GM12878 (cell line): Measurements from ENCODE around the gene ATP2C1. TPM values are rescaled to one million over a fixed set of nuclear protein-coding genes. Genes with fewer than 3 reads are reported as not detected.

Source experiments
- ATAC-seq: fragments of 200-7000 bp; cut with Tn5 transposase; 3 replicates; pipeline ENCODE4 v1.9.1; 2020; ENCODE audit warnings: mild to moderate bottlenecking, moderate library complexity
- BruUV-seq: library from RNA; stranded (reverse); fragments of 400-500 nt; replicated peaks from 2 replicates; lab custom pipeline; 2021; lab: Mats Ljungman, UMichigan
- CTCF ChIA-PET: fragments of 300-600 bp; sonication (Branson Sonifier 250); formaldehyde crosslinking; extraction: SDS; loops from one replicate; lab custom pipeline; 2021; ENCODE audit warnings: inconsistent platforms; lab: Yijun Ruan, JAX
- POLR2A ChIA-PET: fragments of 350-600 bp; formaldehyde crosslinking; extraction: SDS; loops from one replicate; lab custom pipeline; 2021; ENCODE audit warnings: inconsistent platforms; lab: Charles Lee
- RAD21 ChIA-PET: fragments of 300-600 bp; sonication (Branson Sonifier 250); formaldehyde crosslinking; loops from one replicate; lab custom pipeline; 2023; ENCODE audit warnings: antibody characterized with exemption; ENCODE audit not compliant: unreplicated experiment; lab: Charles Lee
- SMC1A ChIA-PET: fragments of 300-600 bp; sonication (Branson Sonifier 250); formaldehyde crosslinking; loops from one replicate; lab custom pipeline; 2023; ENCODE audit not compliant: unreplicated experiment, uncharacterized antibody; lab: Charles Lee
- DNase-seq: peaks from one replicate; pipeline ENCODE4 v3.0.0-alpha.2; 2011; ENCODE audit warnings: low read depth, low spot score
- FAIRE-seq: peaks from 3 replicates; lab custom pipeline; 2011; peaks lifted over from hg19 to GRCh38; lab: Jason Lieb, UNC
- H2AFZ ChIP-seq: 2 replicates; pipeline ENCODE4 v1.6.0; 2011; ENCODE audit warnings: low read depth, low read length, control low read depth; ENCODE audit not compliant: control insufficient read depth
- H3K27ac ChIP-seq: 2 replicates; pipeline ENCODE4 v1.5.1; 2011; ENCODE audit warnings: control low read depth; ENCODE audit not compliant: control insufficient read depth, insufficient read depth
- H3K27me3 ChIP-seq, 2 experiments: replicated peaks in 1 of 2; 2 replicates each; pipeline versions ENCODE4 v1.6.0 to v1.6.1; 2011; ENCODE audit warnings: low read length in 1 of 2; ENCODE audit not compliant: control insufficient read depth in 2 of 2, insufficient read depth in 2 of 2
- H3K36me3 ChIP-seq, 2 experiments: 2 replicates each; pipeline ENCODE4 v1.5.1; 2011; ENCODE audit warnings: low read length in 1 of 2; ENCODE audit not compliant: control insufficient read depth in 2 of 2, insufficient read depth in 2 of 2
- H3K4me1 ChIP-seq: 2 replicates; pipeline ENCODE4 v1.6.1; 2011; ENCODE audit warnings: mild to moderate bottlenecking, low read length, moderate library complexity, mixed read lengths; ENCODE audit not compliant: control insufficient read depth, insufficient read depth
- H3K4me2 ChIP-seq: 2 replicates; pipeline ENCODE4 v1.6.0; 2011; ENCODE audit warnings: control low read depth; ENCODE audit not compliant: control insufficient read depth, insufficient read depth
- H3K4me3 ChIP-seq: fragments of 200-600 bp; sonication (generic); 2 replicates; pipeline ENCODE4 v1.5.1; 2016
- H3K79me2 ChIP-seq: 2 replicates; pipeline ENCODE4 v1.6.0; 2011; ENCODE audit warnings: low read length; ENCODE audit not compliant: control insufficient read depth, insufficient read depth
- H3K9ac ChIP-seq: 2 replicates; pipeline ENCODE4 v1.8.0; 2011; ENCODE audit warnings: low read length, control low read depth, mixed read lengths; ENCODE audit not compliant: control insufficient read depth, insufficient read depth
- H3K9me3 ChIP-seq: replicated peaks from 3 replicates; pipeline ENCODE4 v1.5.1; 2011; ENCODE audit warnings: mild to moderate bottlenecking, low read length; ENCODE audit not compliant: control insufficient read depth, insufficient read depth
- H4K20me1 ChIP-seq: 2 replicates; pipeline ENCODE4 v1.6.0; 2011; ENCODE audit not compliant: control insufficient read depth, insufficient read depth
- BCL11A ChIP-seq: IDR thresholded peaks from 2 replicates; pipeline ENCODE4 v1.6.1; 2011; ENCODE audit warnings: low read depth, low read length
- CBFB ChIP-seq: IDR thresholded peaks from 2 replicates; pipeline ENCODE4 v1.6.1; 2016; ENCODE audit warnings: antibody characterized with exemption, low read depth
- CEBPB ChIP-seq, 2 experiments: fragments of 150-350 bp in 1 of 2; IDR thresholded peaks; 2 replicates each; pipeline ENCODE4 v1.6.1; 2012 to 2014; ENCODE audit warnings: low read depth in 2 of 2, low read length in 2 of 2, borderline replicate concordance in 1 of 2, inconsistent platforms in 1 of 2
- CREM ChIP-seq: IDR thresholded peaks from 2 replicates; pipeline ENCODE4 v1.6.1; 2014; ENCODE audit warnings: antibody characterized with exemption, low read depth
- DPF2 ChIP-seq: fragments of 450-650 bp; IDR thresholded peaks from 2 replicates; pipeline ENCODE4 v1.6.1; 2017; ENCODE audit warnings: mild to moderate bottlenecking
- ETV6 ChIP-seq, 2 experiments: fragments of 450-650 bp in 1 of 2; IDR thresholded peaks in 1 of 2; conservative IDR thresholded peaks in 1 of 2; 2 replicates each; pipeline ENCODE4 v1.6.1; 2014; ENCODE audit warnings: antibody characterized with exemption in 1 of 2, borderline replicate concordance in 1 of 2, low read depth in 1 of 2, mild to moderate bottlenecking in 1 of 2, moderate library complexity in 1 of 2
- EZH2 ChIP-seq: IDR thresholded peaks from 2 replicates; pipeline ENCODE4 v1.6.1; 2012; ENCODE audit warnings: low read depth, mild to moderate bottlenecking, control low read depth, inconsistent platforms, low read length, borderline replicate concordance; ENCODE audit not compliant: control insufficient read depth
- IRF4 ChIP-seq: IDR thresholded peaks from 2 replicates; pipeline ENCODE4 v1.6.1; 2011; ENCODE audit warnings: low read depth, low read length
- JUNB ChIP-seq: IDR thresholded peaks from 2 replicates; pipeline ENCODE4 v1.6.1; 2016; ENCODE audit warnings: antibody characterized with exemption, mild to moderate bottlenecking
- MTA2 ChIP-seq: fragments of 450-650 bp; IDR thresholded peaks from 2 replicates; pipeline ENCODE4 v1.6.1; 2016; ENCODE audit warnings: low read depth, mild to moderate bottlenecking, moderate library complexity
- MXI1 ChIP-seq: fragments of 150-350 bp; IDR thresholded peaks from 2 replicates; pipeline ENCODE4 v1.6.1; 2011; ENCODE audit warnings: low read depth, mild to moderate bottlenecking, inconsistent platforms, low read length, improper control_type of control experiment
- POLR2A ChIP-seq: IDR thresholded peaks from 2 replicates; pipeline ENCODE4 v1.6.1; 2011; ENCODE audit warnings: low read depth, mild to moderate bottlenecking, low read length
- POLR2AphosphoS2 ChIP-seq: IDR thresholded peaks from 2 replicates; pipeline ENCODE4 v1.6.1; 2011; ENCODE audit warnings: low read depth, mild to moderate bottlenecking, low read length, improper control_type of control experiment, moderate library complexity
- POLR2AphosphoS5 ChIP-seq: IDR thresholded peaks from 2 replicates; pipeline ENCODE4 v1.6.1; 2011; ENCODE audit warnings: mild to moderate bottlenecking, low read length, inconsistent platforms
- RB1 ChIP-seq: fragments of 450-650 bp; formaldehyde crosslinking; IDR thresholded peaks from 2 replicates; pipeline ENCODE4 v1.6.1; 2017; ENCODE audit warnings: mild to moderate bottlenecking, borderline replicate concordance
- RUNX3 ChIP-seq: IDR thresholded peaks from 2 replicates; pipeline ENCODE4 v1.6.1; 2012; ENCODE audit warnings: low read length, inconsistent platforms
- SMAD1 ChIP-seq: fragments of 450-650 bp; IDR thresholded peaks from 2 replicates; pipeline ENCODE4 v1.6.1; 2018; ENCODE audit warnings: mild to moderate bottlenecking, low read depth; ENCODE audit not compliant: partially characterized antibody
- SMAD5 ChIP-seq: IDR thresholded peaks from 2 replicates; pipeline ENCODE4 v1.6.1; 2016; ENCODE audit warnings: antibody characterized with exemption, low read depth
- SUPT20H ChIP-seq: IDR thresholded peaks from 2 replicates; pipeline ENCODE4 v1.6.1; 2011; ENCODE audit warnings: low read depth, mild to moderate bottlenecking, low read length, moderate library complexity, borderline replicate concordance; ENCODE audit not compliant: control insufficient read depth
- ZNF384 ChIP-seq: IDR thresholded peaks from 2 replicates; pipeline ENCODE4 v1.6.1; 2012; ENCODE audit warnings: low read depth, mild to moderate bottlenecking, low read length, improper control_type of control experiment, borderline replicate concordance
- WGBS: methylation state at CpG from one replicate; pipeline ENCODE4 v1.1.6; 2016; ENCODE audit warnings: low lambda C conversion rate; ENCODE audit not compliant: insufficient replicate concordance, insufficient coverage; ENCODE audit errors: missing lambda C conversion rate; 5-methylcytosine and 5-hydroxymethylcytosine counted together
- in situ Hi-C: fragments of 300-500 bp; cut with MboI; formaldehyde crosslinking; loops from 9 replicates; pipeline ENCODE4 v1.14.3; 2018; ENCODE audit warnings: mixed read lengths
- intact Hi-C: fragments of 100-400 bp; cut with micrococcal nuclease; formaldehyde crosslinking; loops from one replicate; pipeline ENCODE4 v1.14.2; 2022; ENCODE audit not compliant: unreplicated experiment
- polyA plus RNA-seq, 11 experiments: library from polyadenylated mRNA; depleted of rRNA in 4 of 11; unstranded in 6 of 11; stranded (reverse) in 5 of 11; fragments of >200 nt; fragmentation: Nextera tagmentation in 4 of 11; fragmentation: Illumina TruSeq in 1 of 11; extraction: Ambion mirVana in 4 of 11; extraction: Trizol in 1 of 11; gene quantifications; 1 replicate in 1 of 11; 2 replicates in 10 of 11; pipeline versions ENCODE4 v1.2.1 to v1.2.3, GENCODE V29; 2011 to 2016; ENCODE audit warnings: inconsistent platforms in 2 of 11, missing spikeins in 2 of 11, low read depth in 1 of 11
- total RNA-seq, 4 experiments: library from RNA; depleted of rRNA in 3 of 4; stranded (reverse); fragments of >200 nt in 3 of 4; fragmentation: Illumina TruSeq in 1 of 4; extraction: Trizol in 1 of 4; gene quantifications; 2 replicates each; pipeline versions ENCODE4 v1.2.1 to v1.2.3, GENCODE V29; 2013 to 2021

Gene ATP2C1
- total and polyA plus RNA-seq, 10 of the 15 experiments (the other 5 are each of a cell fraction or from before 2014, with no cell fraction given), result 20.6 to 116 (median 55.1) TPM

DNA sequence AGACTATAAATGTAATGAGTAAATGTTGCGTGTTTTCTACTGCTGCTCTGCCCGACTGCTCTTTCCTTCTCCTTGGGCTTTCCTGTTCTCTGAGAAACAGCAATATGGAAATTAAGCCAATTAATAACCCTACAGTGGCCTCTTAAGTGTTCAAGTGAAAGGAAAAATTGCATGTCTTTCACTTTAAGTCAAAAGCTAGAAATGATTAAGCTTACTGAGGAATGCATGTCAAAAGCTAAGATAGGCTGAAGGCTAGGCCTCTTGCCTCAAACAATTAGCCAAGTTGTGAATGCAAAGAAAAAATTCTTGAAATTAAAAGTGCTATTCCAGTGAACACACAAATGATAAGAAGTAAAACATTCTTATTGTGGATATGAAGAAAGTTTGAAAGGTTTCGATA, 55.0 kb downstream of the ATP2C1 start:
- SMC1A ChIA-PET, result interaction anchor here (0.6 to 3.7 kb wide), 8 partner anchors 11 to 250 kb away, joined by 3 to 16 read pairs (median 4); partner anchors contain the start of genes ATP2C1 and PIK3R4
- Histone ChIP-seq H3K79me2 (no peaks in the 10 kb centered on the region), H3K4me2 (no peak overlapping the region), H3K9ac (no peak overlapping the region), H2AFZ (no peak overlapping the region), H4K20me1 (no peaks in the 10 kb centered on the region), H3K27ac (no peak overlapping the region), H3K27me3 (no peaks in the 10 kb centered on the region), H3K4me3 (no peak overlapping the region), H3K9me3 (no peaks in the 10 kb centered on the region), H3K36me3 (peaks cover 4 to 13% of the 10 kb centered on the region in 2 experiments), H3K4me1 (no peaks in the 10 kb centered on the region)
- DNase-seq, result no peak
- CTCF ChIA-PET, result interaction anchor here (0.8 to 2.6 kb wide), 6 partner anchors 16 to 189 kb away, joined by 3 to 11 read pairs (median 4); partner anchors contain the start of gene ATP2C1
- intact Hi-C loops, result no loop called here
- in situ Hi-C loops, result no loop called here
- peak; percentile 59 for ATAC-seq
- FAIRE-seq, result no peak
- TF ChIP-seq SMAD1 (no peak), SUPT20H (no peak), POLR2A (no peak), BCL11A (no peak), IRF4 (no peak), CEBPB (IDR thresholded peaks at IDR 0.05; ENCODE audit: borderline replicate concordance in 1 of 2, low read depth in 2 of 2, low read length in 2 of 2) (no peak), MTA2 (0 out of 2 replicates have a peak, but pooled peaks have one; percentile 23), SMAD5 (no peak), ETV6 (conservative IDR thresholded peaks at IDR 0.05 in 1 of 2, IDR thresholded peaks at IDR 0.05 in 1 of 2; ENCODE audit: borderline replicate concordance in 1 of 2, low read depth in 1 of 2) (no peak), ZNF384 (no peak), EZH2 (no peak), MXI1 (no peak), CREM (0 out of 2 replicates have a peak, but pooled peaks have one; percentile 18), CBFB (no peak), RUNX3 (0 out of 2 replicates have a peak, but pooled peaks have one; percentile 7), POLR2AphosphoS2 (no peak), RB1 (no peak), POLR2AphosphoS5 (no peak), DPF2 (no peak), JUNB (peak; percentile 72)
- RAD21 ChIA-PET, result interaction anchor here (0.6 to 0.7 kb wide), 2 partner anchors 15 to 56 kb away, joined by 3 to 4 read pairs; no protein-coding TSS in a partner anchor
- 45% methylated on average over 3 of the region's 3 CpGs for WGBS
- POLR2A ChIA-PET, result interaction anchor here (1.2 kb wide), 1 partner anchor 99 kb away, joined by 3 read pairs; no protein-coding TSS in a partner anchor
- BruUV-seq, result no TSS peak
